Measurements from ENCODE around the gene PRKCA.
"Not testable (repeated sequence)": the region's sequence is repeated elsewhere in the genome, so short reads cannot be mapped to it uniquely, and the experiment has no call there.

The PRKCA gene

GRCh38 chr17:66585472-66585871 is 283.1 kb downstream of the PRKCA start:
- no peak for DNase-seq
- intact Hi-C loops (cut with DNase I): no loop called here

GRCh38 chr17:66589892-66590291 is 287.5 kb downstream of the PRKCA start:
- no peak for DNase-seq
- intact Hi-C loops (cut with DNase I): no loop called here

- peak in 1 of 42 donors; percentile 26 for DNase-seq
- intact Hi-C loops (cut with DNase I): no loop called here
These were observed 290.7 kb downstream of the PRKCA start for GRCh38 chr17:66593116-66593515.

- no peak for DNase-seq
- intact Hi-C loops (cut with DNase I): no loop called here
These were observed 293.5 kb downstream of the PRKCA start for GRCh38 chr17:66595893-66596292.

- intact Hi-C loops (cut with DNase I): no loop called here
- peak in 2 of 42 donors; percentile 11 to 48 for DNase-seq
These were observed 300.4 kb downstream of the PRKCA start for GRCh38 chr17:66602659-66603384.

DNA sequence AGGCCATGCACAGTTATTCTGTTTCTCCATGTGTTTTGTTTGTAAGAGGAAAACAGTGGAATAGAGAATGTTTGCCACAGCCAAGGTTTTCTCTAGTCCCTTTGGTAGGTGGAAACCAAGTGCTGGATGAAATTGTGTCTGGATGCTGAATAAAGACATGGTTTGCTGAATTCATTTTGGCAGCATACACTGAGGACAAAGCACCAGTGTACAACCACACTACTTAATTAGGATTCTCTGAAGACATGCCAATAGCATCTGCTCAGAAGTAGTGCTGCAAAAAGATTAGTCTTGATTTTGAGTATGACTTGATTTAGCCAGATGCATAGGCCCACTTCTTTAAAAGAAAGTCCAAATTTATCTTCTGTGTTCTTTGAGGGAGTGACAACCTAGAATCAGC is 302.0 kb downstream of the PRKCA start:
- DNase-seq: peak in 3 of 42 donors; percentile 35 to 53 (median 48)
- intact Hi-C loops (cut with DNase I): no loop called here

- intact Hi-C loops (cut with DNase I): no loop called here
- no peak for DNase-seq
These were observed 303.1 kb downstream of the PRKCA start for GRCh38 chr17:66605541-66605940.

GRCh38 chr17:66610361-66611133 is 308.1 kb downstream of the PRKCA start:
- intact Hi-C loops (cut with DNase I): no loop called here
- DNase-seq: no peak

DNA sequence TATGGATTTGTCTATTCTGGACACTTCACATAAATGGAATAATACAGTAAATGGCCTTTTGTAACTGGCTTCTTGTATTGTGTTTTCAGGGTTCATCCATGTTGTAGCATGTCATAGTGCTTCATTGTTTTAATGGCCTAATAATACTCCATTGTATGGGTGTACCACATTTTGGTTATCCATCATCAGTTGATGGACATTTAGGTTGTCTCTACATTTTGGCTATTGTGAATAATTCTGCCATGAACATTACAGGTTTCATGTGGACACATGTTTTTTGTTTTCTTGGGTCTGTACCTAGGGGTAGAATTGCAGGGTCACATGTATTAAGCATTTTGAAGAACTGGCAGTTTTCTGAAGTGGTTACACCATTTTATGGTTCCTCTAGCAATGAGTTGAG is 309.0 kb downstream of the PRKCA start:
- intact Hi-C loops (cut with DNase I): no loop called here
- no peak for DNase-seq

DNA sequence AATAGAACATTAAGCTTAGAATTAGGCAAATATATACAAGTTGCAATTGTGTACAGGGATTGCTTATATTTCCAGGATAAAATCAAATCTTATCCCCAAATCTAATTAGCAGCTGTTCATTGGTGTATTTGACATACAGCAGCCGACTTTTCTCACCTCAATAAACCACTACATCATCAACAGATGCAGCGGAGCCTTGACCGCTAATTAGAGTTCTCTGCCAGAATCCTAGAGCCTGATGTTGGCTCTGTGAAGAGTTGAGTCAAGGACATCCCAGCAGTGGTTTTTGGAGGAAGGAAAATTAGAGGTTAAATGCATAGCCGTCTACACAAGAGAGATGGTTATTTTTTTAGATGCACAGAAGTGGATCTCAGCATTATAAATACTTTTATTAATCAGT is 310.6 kb downstream of the PRKCA start:
- DNase-seq: no peak
- intact Hi-C loops (cut with DNase I): no loop called here

DNA sequence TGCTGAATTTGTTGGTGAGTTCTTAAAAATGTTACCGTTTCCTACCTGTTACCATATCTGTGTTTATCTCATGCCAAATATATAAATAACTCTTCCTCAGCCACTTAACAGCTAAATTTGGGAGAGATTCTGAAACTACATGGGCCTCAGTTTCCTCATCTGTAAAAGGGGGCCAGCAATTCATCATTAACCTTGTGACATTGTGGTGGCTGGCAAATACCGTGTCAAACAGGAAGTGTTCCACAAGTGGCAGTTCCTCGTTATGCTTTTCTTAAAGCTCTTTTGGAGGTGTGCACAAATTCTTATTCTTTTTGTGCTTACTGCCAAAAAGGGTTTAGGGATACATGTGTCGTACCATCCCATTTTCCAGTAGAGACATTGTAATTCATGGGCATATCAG is 312.1 kb downstream of the PRKCA start:
- intact Hi-C loops (cut with DNase I): no loop called here
- no peak for DNase-seq

GRCh38 chr17:66619206-66619605 is 316.8 kb downstream of the PRKCA start:
- DNase-seq: no peak
- intact Hi-C loops (cut with DNase I): no loop called here

DNA sequence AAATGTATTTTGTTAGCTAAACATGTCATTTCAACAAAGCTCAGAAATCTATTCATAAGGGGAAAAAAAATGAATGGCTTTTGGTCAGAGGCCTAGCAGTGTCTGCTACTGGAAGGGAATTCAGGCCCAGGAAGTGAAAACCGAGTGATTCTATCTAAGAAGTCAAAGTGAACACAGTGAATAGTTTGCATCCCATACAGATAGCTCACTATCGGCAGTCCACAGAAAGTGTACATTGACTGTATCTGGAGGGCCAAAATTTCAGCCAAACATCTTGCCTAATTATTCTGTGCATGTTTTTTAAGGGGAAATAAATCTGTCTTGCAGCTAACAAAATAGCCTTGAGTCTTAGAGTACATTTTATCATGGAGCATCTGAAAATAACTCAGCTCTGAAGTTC is 318.1 kb downstream of the PRKCA start:
- intact Hi-C loops (cut with DNase I): no loop called here
- DNase-seq: no peak

DNA sequence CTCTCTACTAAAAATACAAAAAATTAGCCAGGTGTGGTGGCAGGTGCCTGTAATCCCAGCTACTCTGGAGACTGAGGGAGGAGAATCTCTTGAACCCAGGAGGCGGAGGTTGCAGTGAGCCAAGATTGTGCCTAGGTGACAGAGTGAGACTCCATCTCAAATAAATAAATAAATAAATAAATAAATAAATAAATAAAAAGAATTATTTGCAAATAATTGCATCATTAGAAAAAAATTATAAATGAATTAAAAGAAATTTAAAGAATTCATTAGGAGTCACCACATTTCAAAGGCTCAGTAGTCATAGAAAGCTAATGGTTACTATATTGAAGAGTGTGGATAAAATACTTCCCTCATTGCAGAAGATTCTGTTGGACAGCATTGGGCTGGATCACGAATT is 322.2 kb downstream of the PRKCA start:
- DNase-seq; intact Hi-C loops (cut with DNase I): not testable (repeated sequence)

DNA sequence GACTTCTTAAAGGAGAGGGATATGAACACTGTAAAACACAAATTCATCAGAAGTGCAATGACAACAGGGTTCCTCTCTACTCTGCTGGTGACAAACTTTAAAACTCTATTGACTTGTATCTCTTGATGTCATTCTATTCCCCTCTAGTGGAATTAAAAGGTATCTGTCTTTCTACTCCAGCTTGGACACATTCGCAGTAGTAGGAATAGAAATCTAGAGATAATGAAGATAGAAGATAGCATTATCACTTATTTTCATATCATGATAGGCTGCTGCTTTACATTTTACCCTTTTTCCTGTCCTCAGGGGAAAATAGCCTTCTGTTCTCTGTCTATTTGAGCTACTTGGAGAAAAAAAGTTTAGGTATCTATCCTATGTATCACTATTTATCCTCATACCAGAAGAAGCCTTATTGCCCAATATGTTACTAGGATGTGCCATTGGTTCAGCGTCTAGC is 322.9 kb downstream of the PRKCA start:
- DNase-seq: no peak
- intact Hi-C loops (cut with DNase I): no loop called here

DNA sequence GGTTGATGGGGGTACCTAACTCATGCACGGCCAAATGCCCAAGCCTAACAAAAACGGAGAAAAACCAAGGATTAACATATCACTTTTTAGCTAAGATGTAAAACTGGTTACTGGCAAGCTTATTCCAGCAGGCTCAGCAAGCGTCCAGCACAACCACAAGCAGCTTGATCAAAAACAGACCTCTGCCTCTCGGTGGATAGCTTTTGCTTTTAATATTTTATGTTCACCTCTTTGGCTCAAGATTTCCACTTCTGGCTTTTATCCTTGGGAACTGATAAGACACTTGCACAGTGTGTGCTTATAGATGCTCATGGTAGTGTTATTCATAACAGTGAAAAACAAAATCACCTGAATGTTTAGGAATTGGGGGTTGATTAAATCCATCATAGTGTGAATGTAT is 325.6 kb downstream of the PRKCA start:
- no peak for DNase-seq
- intact Hi-C loops (cut with DNase I): no loop called here

DNA sequence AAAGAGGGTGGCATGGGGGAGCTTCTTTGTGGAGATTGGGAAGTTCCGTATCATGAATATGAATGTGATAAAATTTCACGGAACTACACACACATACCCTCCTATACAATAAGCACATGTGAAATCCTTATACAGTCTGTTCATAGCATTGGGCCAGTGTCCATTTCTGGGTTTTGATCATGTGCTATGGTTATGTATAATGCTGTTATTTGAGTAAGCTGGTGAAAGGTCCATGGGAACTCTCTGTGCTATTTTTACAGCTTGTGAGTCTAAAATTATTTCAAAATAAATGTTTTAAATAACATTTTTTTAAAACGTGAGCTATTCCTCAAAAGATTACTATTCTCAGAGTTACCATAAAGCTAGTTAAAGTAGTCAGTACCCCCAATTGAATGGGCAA is 327.3 kb downstream of the PRKCA start:
- DNase-seq: no peak
- intact Hi-C loops (cut with DNase I): no loop called here

GRCh38 chr17:66630379-66630778 is 328.0 kb downstream of the PRKCA start:
- DNase-seq: no peak
- intact Hi-C loops (cut with DNase I): no loop called here

DNA sequence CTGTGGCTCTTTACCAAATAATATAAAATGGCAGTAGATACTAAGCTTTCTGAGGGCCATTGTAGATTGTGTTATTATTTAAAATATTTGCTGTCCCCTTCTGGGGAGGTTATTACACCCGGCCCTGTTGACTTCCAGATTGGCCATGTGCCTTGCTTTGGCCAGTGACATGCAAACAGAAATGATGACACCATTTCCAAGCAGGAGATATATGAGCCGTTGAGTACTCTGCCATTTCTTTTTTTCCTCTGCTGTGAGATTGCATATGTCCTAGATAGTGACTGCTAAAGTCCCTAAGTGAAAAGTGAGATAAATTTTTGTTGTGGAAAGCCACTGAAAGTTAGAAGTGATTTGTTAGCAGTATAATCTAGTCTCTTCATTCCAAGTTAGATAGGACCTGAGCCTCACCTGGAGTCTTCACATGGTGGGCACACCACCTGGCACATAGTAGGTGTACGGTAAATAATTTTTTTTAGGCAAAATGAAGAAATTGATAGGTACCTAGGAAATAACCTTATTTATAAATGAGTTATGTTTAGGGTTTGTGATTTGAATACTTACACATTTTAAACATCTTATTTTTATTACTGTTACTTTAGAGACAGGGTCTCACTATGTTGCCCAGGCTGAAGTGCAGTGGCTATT is 328.5 kb downstream of the PRKCA start:
- no peak for DNase-seq
- intact Hi-C loops (cut with DNase I): no loop called here

GRCh38 chr17:66632731-66633130 is 330.3 kb downstream of the PRKCA start:
- DNase-seq: no peak
- intact Hi-C loops (cut with DNase I): no loop called here

Measured in head of caudate nucleus (tissue), 42 donors.